NCI-H446 treated with DMSO at 0.1 percent for 48 hours (cell line): ENCODE results near the gene CRHR1.
"Not testable (repeated sequence)": the region's sequence is repeated elsewhere in the genome, so short reads cannot be mapped to it uniquely, and the experiment has no call there.

Experiments used
- DNase-seq: peaks from one replicate; lab custom pipeline; 2025; lab: John Stamatoyannopoulos, UW

Gene CRHR1

DNA sequence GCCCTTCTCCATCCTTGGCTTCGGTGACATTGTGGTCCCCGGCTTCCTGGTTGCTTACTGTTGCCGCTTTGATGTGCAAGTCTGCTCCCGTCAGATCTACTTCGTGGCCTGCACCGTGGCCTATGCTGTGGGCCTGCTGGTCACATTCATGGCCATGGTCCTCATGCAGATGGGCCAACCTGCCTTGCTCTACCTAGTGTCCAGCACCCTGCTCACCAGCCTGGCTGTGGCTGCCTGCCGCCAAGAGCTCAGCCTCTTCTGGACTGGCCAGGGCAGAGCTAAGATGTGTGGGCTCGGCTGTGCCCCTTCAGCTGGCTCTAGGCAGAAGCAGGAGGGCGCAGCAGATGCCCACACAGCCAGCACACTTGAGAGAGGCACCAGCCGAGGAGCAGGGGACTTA is 62.1 kb downstream of the CRHR1 start:
- no peak for DNase-seq

DNA sequence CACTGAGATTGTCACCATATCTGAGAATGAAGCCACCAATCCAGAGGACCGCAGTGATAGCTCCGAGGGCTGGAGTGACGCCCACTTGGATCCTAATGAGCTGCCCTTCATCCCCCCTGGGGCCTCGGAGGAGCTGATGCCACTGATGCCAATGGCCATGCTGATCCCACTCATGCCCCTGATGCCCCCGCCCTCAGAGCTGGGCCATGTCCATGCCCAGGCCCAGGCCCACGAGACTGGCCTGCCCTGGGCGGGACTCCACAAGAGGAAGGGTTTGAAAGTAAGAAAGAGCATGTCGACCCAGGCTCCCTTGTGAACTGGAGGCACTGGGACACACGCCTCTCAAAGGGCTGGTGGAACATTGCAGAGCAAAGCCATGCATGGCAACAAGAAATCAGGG is 62.5 kb downstream of the CRHR1 start:
- no peak for DNase-seq

DNA sequence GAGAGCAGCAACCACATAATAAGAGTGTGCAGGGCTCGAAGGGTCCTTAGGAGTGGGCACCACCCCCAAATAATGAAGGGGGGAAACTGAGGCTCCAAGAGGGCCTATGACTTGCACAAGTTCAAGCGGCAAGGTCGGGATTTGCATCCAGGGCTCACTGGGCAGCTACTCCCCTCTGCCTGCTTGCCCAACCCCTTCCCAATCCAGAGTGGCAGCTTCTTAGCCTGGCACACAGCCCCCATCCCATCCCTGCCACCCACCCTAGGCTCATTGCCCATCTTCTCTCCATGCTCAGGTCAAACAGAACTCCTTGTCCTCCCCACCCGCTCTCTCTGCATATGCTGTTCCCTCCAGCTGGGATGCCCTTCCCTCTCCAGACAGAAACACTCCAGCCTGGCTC is 63.0 kb downstream of the CRHR1 start:
- no peak for DNase-seq

DNA sequence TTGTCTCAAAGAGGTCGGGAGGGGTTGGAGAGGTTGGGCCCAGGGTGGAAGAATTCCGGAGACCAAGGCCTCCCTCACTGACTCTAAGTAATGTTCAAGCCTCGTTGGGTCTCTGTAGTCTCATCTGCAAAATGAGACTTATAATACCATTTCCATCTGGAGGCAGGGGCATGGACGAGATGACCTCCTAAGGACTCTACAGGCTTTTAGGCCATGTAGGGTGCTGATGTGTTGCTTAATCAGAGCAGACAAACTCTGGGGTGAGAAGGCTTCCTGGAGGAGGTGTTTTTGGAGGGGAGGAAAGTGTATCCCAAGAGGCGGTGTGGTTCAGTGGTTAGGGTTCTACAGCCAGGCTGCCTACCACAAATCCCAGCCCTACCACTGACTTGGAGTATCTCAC is 63.6 kb downstream of the CRHR1 start:
- DNase-seq = no peak

DNA sequence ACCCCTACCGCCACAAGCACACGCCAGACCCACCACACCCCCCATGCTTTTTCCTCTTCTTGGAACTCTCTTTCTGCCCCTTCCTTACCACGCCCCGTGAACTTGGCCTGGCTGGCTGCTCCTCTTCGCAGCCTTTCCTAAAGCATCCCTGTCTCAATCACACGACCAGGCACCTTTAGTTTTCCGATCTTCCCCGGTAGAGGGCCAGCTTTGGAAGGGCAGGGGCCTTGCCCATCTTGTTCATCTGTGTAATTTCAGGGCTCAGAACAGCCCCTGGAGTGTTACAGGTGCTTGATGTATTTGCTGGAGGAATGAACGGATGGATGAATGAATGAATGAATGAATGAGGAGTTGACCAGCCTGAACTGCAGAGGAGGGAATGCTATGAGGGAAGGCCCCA is 64.3 kb downstream of the CRHR1 start:
- no peak for DNase-seq

DNA sequence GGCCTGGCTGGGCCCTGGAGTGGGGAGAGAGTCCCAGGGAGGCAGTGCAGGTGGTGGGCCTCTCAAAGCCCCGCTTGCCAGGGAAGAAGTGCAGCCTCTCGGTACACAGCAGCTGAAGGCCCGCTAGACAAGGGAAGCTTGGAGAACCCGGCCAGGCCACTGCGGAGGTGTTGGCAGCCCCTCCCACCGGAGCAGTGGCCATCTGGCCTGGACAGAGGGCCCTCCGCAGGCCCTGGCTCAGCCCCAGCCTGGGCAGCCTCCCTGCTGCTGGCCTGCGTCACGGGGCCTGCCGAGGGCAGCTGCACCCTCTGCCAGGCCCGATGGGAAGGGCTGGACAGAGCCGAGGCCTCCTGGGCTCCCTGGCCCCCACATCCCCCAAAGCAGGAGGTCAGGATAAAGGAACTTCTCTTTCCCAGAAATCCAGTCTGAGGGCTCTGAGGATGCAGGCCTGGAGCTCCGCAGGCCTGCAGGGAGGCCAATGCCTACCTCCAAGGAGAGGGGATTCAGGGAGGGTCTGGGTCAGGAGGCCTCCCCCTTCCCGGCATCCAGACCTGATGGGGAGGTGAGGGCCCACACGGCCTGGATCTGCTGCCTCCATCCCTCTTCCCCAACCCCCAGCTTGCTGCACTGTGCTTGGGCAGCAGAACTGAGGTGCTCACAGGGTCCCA is 64.9 kb downstream of the CRHR1 start:
- DNase-seq = no peak

DNA sequence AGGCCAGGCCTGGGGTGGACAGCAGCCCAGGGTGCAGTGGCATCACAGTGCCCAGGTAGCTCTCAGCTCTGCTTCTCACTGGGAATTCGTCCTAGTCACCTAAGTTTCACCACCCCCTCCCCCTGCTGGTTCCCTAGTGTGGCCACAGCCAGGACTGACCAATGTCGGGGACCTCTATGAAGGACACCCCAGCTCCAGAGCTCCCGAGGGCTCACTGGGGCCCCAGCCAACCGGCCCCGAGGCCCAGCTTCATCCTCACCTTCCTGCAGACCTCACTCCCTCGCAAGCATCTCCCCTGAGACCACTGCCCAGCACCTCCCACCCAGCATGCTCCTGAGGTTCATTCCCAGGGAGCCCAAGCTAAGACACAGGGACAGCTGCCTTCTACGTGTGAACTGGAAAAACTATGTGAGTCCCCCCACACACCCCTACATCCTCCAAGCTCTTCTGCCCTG is 65.4 kb downstream of the CRHR1 start:
- DNase-seq = no peak

DNA sequence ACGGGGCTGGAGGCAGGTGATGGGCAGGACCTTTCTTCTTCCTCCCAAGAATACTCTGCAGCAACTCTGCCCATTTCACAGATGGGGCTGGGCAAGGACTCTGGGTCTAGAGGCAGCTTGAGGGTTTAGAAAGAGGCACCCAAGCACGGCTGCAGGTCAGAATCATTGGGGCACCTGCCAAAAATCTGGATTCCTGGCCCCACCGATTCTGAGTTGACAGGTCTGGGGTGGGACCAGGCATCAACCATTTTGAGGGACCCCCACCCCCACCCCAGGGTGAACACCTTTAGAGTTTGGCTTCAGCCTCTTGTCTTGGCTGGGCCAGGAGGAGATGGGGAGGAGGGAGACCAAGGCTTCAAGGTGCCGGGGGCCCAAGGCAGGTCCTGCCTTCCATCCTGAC is 65.9 kb downstream of the CRHR1 start:
- DNase-seq = no peak

DNA sequence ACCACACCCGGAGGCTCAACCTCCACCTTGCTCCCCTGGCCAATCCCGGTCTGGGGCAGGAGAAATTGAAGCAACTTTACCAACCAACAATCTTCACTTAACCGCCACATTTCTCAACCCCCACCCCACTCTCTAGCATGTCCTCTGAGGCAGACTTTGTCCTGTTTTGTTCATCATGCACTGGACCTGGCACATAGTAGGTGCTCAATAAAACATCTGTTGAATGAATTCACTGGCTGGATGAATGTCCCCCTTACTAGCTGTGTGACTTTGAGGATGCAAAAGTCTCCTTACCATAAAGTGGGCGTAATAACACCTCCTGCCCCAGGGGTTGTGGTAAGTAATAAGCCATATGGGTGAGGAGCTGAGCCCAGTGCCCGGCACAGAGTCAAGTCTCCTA is 66.3 kb downstream of the CRHR1 start:
- no peak for DNase-seq

DNA sequence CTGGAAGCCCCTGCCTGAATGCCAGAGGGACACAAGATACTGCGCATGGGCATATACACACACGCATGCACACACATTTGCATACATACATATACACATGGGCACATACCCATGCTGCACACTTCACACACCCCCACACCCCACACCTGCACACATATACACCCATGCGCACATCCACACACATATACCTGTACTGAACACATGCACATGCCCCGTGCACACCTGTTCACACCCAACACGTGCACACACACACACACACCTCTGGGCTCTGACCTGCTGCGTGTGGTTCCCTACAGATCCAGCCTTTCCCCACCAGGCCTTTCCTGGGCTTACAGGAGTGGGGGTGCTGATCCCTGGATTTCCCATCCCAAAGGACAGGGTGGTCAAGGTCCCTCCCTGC is 66.9 kb downstream of the CRHR1 start:
- no peak for DNase-seq

DNA sequence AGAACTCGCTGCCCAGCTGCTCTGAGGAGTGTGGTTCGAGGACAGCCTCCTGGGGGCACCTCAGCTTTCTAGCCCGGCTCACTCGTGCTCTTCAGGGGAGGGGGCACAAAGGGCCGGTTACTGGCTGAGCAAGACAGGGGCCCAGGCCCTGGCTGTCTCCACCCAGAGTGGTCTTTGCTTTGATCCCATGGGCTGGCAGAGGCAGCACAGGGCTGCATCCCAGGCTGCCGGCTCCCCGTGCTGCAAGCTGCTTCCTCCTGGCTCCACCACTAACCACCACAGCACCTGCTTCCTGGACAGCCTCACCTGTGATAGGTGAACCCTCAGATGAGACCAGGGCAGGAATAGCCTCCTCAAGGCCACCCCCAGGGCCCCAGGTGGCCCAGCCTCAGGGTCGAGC is 67.3 kb downstream of the CRHR1 start:
- no peak for DNase-seq

DNA sequence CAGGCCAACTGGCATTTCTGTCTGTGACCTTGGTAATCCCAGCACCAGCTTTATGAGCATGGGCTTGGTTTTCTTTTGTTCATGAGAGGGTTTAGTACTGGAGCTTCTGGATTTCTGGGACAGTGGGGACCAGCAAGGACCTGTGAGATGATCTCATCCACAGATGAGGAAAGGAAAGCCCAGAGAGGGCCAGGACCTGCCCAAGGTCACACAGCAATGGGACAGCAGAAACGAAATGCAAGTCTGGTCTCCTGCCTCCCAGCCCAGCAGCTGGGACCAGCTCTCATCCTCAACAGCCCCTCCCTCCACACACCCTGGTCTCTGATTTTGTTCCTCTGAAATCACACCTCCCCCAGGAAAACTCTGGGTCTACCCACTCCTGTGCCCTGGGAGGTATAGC is 67.8 kb downstream of the CRHR1 start:
- DNase-seq = no peak

DNA sequence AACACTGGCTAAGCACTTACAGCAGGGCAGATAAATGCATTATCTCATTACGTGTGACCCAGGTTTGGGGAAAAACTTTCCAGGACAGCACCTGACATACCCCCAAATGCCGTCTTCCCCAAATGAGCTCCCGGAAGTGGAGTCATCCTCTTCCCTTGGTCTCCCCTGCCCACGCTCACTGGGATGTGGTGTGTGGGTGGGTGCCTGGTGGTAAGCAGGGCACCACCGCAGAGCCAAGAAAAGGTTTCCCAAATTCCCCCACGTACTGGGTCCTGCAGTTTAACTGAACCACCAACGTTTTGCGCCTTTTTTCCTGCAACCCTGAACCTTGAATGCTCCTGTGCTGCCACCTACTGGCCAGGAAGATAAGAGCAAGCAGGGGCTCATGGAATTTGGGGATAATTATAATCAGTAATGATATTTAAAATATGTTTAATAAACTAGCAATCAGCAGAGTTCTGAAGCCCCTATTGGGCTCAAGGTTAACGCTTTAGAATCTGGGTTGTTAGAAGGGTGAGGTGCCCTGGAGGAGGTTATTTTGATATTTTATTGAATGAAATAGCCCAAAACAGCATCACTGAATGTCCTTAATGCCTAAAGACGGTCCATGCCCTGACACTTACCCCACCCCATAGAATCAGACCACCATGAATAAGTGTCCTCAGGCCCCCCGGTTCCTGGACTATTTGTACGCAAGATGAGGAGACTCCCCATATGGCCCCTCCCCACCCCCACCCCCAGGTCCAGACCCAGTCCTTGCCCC is 68.6 kb downstream of the CRHR1 start:
- peak; percentile 30 for DNase-seq

DNA sequence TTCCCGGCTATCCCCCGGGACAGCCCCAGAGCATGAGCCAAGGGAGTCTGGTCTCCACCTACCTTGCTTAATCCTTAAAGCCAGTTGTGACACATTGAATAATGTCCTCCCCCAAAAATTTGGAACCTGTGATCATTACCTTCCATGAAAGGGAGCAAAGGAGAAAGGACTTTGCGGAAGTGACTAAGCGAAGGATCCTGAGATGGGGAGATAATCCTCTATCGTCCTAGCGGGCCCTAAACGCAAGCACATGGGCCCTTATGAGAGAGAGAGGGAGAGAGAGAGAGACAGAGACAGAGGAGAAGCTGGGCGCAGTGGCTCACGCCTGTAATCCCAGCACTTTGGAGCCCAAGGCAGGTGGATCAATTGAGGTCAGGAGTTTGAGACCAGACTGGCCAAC is 70.1 kb downstream of the CRHR1 start:
- no peak for DNase-seq

DNA sequence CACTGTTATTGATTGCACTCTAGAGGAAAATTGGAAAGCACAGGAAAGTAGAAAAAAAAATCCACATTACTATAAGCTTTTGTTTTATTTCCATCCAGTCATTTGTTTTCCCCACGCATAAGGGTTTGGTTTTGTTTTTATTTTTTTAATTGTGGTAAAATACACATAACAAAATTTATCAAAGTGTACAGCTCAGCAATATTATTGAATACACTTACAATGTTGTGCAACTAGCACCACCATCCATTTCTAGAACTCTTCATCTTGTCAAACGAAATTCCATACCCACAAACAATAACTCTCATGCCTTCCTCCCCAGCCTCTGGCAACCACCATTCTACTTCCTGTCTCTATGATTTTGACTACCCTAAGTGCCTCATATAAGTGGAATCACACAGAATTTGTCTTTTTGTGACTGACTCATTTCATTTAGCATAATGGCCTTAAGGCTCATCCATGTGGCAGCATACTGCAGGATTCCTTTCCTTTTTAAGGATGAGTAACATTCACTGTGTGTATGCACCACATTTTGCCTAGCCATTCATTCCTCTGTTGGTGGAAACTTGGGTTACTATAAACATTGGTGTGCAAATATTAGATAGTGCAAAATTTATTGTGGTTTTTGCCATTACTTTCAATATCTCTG is 71.7 kb downstream of the CRHR1 start:
- no peak for DNase-seq

DNA sequence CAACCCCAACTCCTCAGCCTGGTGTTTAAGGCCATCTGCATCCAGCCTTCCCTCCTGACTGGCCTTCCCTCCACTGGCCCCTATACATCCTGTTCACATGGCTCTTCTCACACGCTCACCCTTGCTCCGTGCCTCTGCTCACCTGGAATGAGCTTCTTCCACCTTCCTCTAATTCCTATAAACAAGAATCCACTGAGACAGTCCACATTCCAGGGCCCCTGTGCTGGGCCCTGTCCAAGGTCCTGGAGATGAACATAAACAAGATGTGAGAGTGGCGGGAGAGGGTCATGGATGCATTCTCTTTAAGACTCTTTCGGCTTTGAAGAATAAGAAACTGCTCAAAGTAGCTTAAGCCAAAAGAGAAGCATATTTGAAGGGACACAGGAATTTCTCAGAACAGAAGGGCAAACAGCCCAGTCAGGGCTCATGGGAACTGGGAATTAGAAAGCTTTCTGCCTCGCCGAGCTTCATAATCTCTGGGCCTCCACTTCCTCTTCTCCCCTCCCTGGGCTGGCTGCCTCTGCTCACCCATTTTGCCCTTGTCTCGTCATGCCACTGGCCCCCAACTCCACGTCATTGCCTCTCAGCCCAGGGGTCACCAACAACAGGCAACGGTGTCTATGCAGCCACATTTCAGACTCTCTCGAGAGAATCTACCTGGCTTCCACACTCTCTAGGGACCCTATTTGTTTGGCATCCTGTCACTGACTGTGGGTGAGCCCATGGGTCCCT is 74.0 kb downstream of the CRHR1 start:
- DNase-seq = no peak

DNA sequence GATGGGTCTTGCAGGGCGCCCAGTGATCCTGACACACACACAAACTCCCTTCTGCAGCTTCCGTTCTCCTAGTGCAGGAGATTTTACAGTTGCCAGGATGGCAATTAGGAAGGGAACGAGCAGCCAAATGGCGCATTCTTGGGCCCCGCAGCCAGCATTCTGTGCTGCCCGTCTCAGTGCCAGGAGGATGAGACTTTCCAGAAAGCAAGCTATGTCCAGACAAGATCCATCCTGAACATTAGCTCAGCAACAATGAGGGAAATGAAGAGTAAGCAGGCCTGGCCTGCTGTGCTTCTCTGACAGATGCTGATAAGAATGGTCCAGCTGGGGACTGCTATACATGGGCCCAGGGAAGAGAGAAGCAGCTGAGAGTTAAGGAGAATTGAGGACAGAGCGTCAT is 77.0 kb downstream of the CRHR1 start:
- peak; percentile 72 for DNase-seq

DNA sequence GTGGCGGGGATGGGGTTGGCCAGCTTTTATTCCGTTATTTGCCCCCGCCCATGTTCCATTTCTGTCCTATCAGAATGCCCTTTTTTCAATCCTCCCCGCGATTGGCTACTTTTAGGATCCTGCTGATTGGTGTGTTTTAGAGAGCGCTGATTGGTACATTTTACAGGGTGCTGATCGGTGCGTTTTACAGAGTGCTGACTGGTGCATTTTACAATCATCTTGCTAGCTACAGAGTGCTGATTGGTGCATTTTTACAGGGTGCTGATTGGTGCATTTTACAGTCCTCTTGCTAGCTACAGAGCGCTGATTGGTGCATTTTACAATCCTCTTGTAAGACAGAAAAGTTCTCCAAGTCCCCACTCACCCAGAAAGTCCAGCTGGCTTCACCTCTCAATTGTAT is 78.0 kb downstream of the CRHR1 start:
- not testable (repeated sequence) for DNase-seq

DNA sequence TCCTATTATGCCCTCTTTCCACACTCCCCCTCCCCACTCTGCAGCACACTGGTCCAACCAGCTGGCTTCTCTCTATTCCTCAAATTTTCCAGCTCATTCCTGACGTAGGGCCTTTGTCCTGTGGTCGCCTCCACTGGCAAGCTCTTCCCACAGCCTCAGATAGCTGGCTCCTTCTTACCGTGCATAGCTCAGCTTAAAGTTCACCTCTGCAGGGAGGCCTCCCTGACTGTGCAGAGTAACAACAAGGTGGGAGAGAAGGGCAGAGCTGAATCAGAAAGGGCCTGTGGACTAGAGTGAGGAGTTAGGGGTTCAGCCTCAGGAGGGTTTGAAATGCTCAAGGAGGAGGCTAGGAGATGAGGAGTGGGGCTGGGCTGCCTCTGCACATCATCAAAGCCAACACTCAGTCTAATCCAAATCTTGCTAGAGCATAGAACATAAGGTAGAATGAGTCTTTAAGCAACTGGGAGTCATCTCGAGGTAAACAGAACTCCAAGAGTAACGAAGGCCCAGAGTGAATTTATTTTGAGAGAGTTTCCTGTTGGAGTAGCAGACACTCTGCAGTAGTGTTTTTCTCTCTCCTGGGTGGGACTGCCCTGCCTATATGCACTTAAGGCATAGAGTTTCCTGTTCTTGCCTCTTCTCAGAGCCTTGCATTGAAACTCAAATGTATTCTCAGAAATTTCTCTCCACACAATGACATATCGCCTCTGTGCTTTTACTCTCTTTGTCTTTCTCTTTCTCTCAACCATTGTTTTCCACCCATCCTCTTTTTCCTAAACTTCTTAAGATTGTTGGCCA is 79.9 kb downstream of the CRHR1 start:
- no peak for DNase-seq

DNA sequence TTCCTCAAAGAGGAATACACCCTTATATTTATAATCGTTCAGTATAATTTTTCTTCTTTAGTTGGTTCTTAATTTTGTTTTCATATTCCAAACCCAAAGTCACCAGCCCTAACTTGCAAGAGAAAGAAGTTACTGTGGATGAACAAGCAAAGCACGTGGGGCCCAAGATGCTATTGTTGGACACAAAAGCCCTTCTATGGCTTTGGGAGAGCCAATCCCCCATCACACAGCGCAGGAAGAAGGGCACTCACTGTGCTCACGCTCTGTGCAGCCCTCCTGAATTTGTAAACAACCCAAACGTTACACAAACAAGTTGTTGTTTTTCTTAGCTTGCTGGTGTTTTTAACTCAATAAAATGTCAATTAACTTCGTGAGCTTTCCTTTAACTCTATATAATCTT is 83.1 kb downstream of the CRHR1 start:
- DNase-seq = no peak

DNA sequence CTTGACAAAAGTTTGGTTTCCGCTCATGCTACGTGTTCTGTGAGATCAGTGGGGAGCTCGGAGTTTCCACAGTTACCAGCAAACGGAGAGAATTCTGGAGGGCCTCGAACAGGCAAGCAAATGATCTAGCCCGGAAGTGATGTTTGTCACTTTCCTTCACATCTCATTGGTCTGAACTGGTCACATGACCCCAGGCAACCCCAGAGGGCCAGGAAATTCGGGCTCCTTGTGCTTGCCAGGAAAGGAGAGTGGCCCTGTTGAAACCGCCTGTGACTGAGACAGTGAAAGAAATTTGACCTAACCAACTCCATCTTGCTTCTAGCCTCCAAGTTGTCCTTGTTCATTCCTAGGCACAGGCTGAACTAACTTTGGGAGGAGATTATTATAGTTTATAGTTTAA is 83.6 kb downstream of the CRHR1 start:
- no peak for DNase-seq

DNA sequence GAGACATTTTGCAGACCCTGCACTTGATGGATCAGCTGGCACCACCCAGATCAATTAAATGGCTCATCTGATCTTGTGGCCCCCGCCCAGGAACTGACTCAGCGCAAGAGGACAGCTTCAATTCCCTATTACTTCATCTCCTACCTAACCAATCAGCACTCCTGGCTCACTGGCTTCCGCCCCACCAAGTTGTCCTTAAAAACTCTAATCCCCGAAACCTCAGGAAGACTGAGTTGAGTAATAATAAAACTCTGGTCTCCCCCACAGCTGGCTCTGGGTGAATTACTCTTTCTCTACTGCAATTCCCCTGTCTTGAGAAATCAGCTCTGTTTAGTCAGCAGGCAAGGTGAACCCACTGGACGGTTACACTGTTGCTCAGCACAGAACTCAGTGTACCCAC is 84.2 kb downstream of the CRHR1 start:
- DNase-seq = no peak
